PC-9 (cell line): ENCODE data around the gene TMEM38A.

Source experiments
- CTCF ChIP-seq: fragments of 200-600 bp; sonication (generic); conservative IDR thresholded peaks from 2 replicates; pipeline ENCODE4 v1.6.1; 2017; ENCODE audit warnings: mixed run types, antibody characterized with exemption, mild to moderate bottlenecking, moderate library complexity
- EZH2 ChIP-seq: fragments of 200-600 bp; sonication (generic); IDR thresholded peaks from 2 replicates; pipeline ENCODE4 v1.8.0; 2017; ENCODE audit warnings: antibody characterized with exemption, low read depth

- TF ChIP-seq CTCF (no peak), EZH2 (no peak)
These were observed 39.7 kb upstream of the TMEM38A start for GRCh38 chr19:16621165-16621800.
